Epidermal melanocyte (primary cell): Measurements from ENCODE around the gene HOXC4.

ENCODE experiments used
- DNase-seq: peaks from one replicate; pipeline ENCODE4 v3.0.0; 2011; ENCODE audit warnings: low spot score; ENCODE audit not compliant: insufficient read length

Gene HOXC4

GRCh38 chr12:54015018-54015931 is 38.4 kb upstream of the HOXC4 start:
- DNase-seq, result no peak

- no peak for DNase-seq
Observed at GRCh38 chr12:54016051-54016450, 37.6 kb upstream of the HOXC4 start.

- DNase-seq, result peak; percentile 95
Observed at GRCh38 chr12:54016478-54016964, 37.1 kb upstream of the HOXC4 start.

- no peak for DNase-seq
Observed at GRCh38 chr12:54017027-54017788, 36.4 kb upstream of the HOXC4 start.

GRCh38 chr12:54017878-54018467 is 35.7 kb upstream of the HOXC4 start:
- peak; percentile 90 for DNase-seq

- no peak for DNase-seq
Observed at GRCh38 chr12:54018468-54018984, 35.1 kb upstream of the HOXC4 start.

- no peak for DNase-seq
Observed at GRCh38 chr12:54019091-54019811, 34.4 kb upstream of the HOXC4 start.

GRCh38 chr12:54019924-54020590 is 33.6 kb upstream of the HOXC4 start:
- DNase-seq, result no peak

GRCh38 chr12:54020591-54021405 is 32.8 kb upstream of the HOXC4 start:
- no peak for DNase-seq

- DNase-seq, result no peak
Observed at GRCh38 chr12:54021432-54022013, 32.1 kb upstream of the HOXC4 start.

- no peak for DNase-seq
Observed at GRCh38 chr12:54022960-54023884, 30.4 kb upstream of the HOXC4 start.

- no peak for DNase-seq
Observed at GRCh38 chr12:54024127-54024526, 29.5 kb upstream of the HOXC4 start.

GRCh38 chr12:54024581-54025305 is 28.9 kb upstream of the HOXC4 start:
- DNase-seq, result no peak

- no peak for DNase-seq
Observed at GRCh38 chr12:54025499-54026405, 27.9 kb upstream of the HOXC4 start.

GRCh38 chr12:54026640-54027441 is 26.8 kb upstream of the HOXC4 start:
- DNase-seq, result no peak

- no peak for DNase-seq
Observed at GRCh38 chr12:54027442-54027786, 26.2 kb upstream of the HOXC4 start.
